Measurements from ENCODE around the gene ZDHHC22.
A peak's percentile ranks its signal among the peaks of the same experiment; 100 is the strongest.
"Not testable (repeated sequence)": the region's sequence is repeated elsewhere in the genome, so short reads cannot be mapped to it uniquely, and the experiment has no call there.

Gene ZDHHC22

GRCh38 chr14:77141214-77142004 is at the start of gene ZDHHC22:
TSS of gene ZDHHC22 (minus strand) at chr14:77141791. CDS start at chr14:77139738, 2,053 bp downstream.
- DNase-seq = peak; percentile 42

- DNase-seq = no peak
Observed at GRCh38 chr14:77190977-77191376, 49.4 kb upstream of the ZDHHC22 start.

- DNase-seq = no peak
Observed at GRCh38 chr14:77189479-77189878, 47.9 kb upstream of the ZDHHC22 start.

GRCh38 chr14:77187649-77188012 is 46.0 kb upstream of the ZDHHC22 start:
- DNase-seq = no peak

- DNase-seq = no peak
Observed at GRCh38 chr14:77186911-77187648, 45.5 kb upstream of the ZDHHC22 start.

- no peak for DNase-seq
Observed at GRCh38 chr14:77185093-77185465, 43.5 kb upstream of the ZDHHC22 start.

- DNase-seq = no peak
Observed at GRCh38 chr14:77184396-77185092, 43.0 kb upstream of the ZDHHC22 start.

GRCh38 chr14:77183896-77184295 is 42.3 kb upstream of the ZDHHC22 start:
- DNase-seq = no peak

GRCh38 chr14:77181603-77182437 is 40.2 kb upstream of the ZDHHC22 start, which contains the start of gene TMEM63C:
TSS of gene TMEM63C (plus strand) at chr14:77181798. CDS start at chr14:77218814, 37,016 bp downstream.
- peak; percentile 79 for DNase-seq

GRCh38 chr14:77180726-77181602 is 39.4 kb upstream of the ZDHHC22 start:
- no peak for DNase-seq

GRCh38 chr14:77178656-77179055 is 37.1 kb upstream of the ZDHHC22 start:
- no peak for DNase-seq

GRCh38 chr14:77177702-77178101 is 36.1 kb upstream of the ZDHHC22 start:
- no peak for DNase-seq

- DNase-seq = no peak
Observed at GRCh38 chr14:77175843-77176242, 34.3 kb upstream of the ZDHHC22 start.

GRCh38 chr14:77173911-77174617 is 32.5 kb upstream of the ZDHHC22 start:
- not testable (repeated sequence) for DNase-seq

- no peak for DNase-seq
Observed at GRCh38 chr14:77172916-77173315, 31.3 kb upstream of the ZDHHC22 start.

GRCh38 chr14:77170045-77170444 is 28.5 kb upstream of the ZDHHC22 start:
- no peak for DNase-seq

- DNase-seq = no peak
Observed at GRCh38 chr14:77161011-77161410, 19.4 kb upstream of the ZDHHC22 start.

- DNase-seq = no peak
Observed at GRCh38 chr14:77158882-77159255, 17.3 kb upstream of the ZDHHC22 start.

- no peak for DNase-seq
Observed at GRCh38 chr14:77158175-77158881, 16.7 kb upstream of the ZDHHC22 start.

- no peak for DNase-seq
Observed at GRCh38 chr14:77157740-77158139, 16.1 kb upstream of the ZDHHC22 start.

All from stimulated activated CD8-positive, alpha-beta memory T cell treated with anti-CD3 and anti-CD28 coated beads, Interleukin-4, amount 100 ng/mL, for 48 hours (primary cell).